Hematopoietic multipotent progenitor cell (in vitro differentiated cells): ENCODE measurements around the gene NPAS3. TPM values are rescaled to one million over a fixed set of nuclear protein-coding genes. Genes with fewer than 3 reads are reported as not detected.

Experiments
- DNase-seq, 3 donors: peaks; one replicate each; pipeline ENCODE4 v3.0.0-alpha.2; 2011 to 2015; ENCODE audit warnings: low read depth in 2 of 3, low spot score in 2 of 3
- total RNA-seq: library from RNA; depleted of rRNA; stranded (reverse); fragments of >200 nt; gene quantifications from one replicate; pipeline ENCODE4 v1.2.3, GENCODE V29; 2012

Gene NPAS3
- total RNA-seq, 1 donor, result 0.27 TPM

- DNase-seq, result no peak
These were observed 897.7 kb downstream of the NPAS3 start for GRCh38 chr14:33836203-33836899.

GRCh38 chr14:33836900-33837577 lies 898.4 kb downstream of the NPAS3 start:
- no peak for DNase-seq

- DNase-seq, result no peak
These were observed 899.4 kb downstream of the NPAS3 start for GRCh38 chr14:33837943-33838683.

- peak; percentile 9 to 78 (median 49) for DNase-seq
These were observed 900.8 kb downstream of the NPAS3 start for GRCh38 chr14:33839193-33840076.

- no peak for DNase-seq
These were observed 902.1 kb downstream of the NPAS3 start for GRCh38 chr14:33840797-33841196.

GRCh38 chr14:33842299-33842698 lies 903.6 kb downstream of the NPAS3 start:
- DNase-seq, result no peak

- no peak for DNase-seq
These were observed 905.4 kb downstream of the NPAS3 start for GRCh38 chr14:33844118-33844517.

GRCh38 chr14:33846100-33846824 lies 907.6 kb downstream of the NPAS3 start:
- DNase-seq, result no peak

- DNase-seq, result peak in 1 of 3 donors; percentile 15
These were observed 908.4 kb downstream of the NPAS3 start for GRCh38 chr14:33847066-33847465.

- DNase-seq, result no peak
These were observed 909.3 kb downstream of the NPAS3 start for GRCh38 chr14:33848009-33848408.

GRCh38 chr14:33848706-33849454 lies 910.2 kb downstream of the NPAS3 start:
- DNase-seq, result peak in 2 of 3 donors; percentile 21 to 41

- no peak for DNase-seq
These were observed 910.7 kb downstream of the NPAS3 start for GRCh38 chr14:33849455-33849801.

- no peak for DNase-seq
These were observed 912.1 kb downstream of the NPAS3 start for GRCh38 chr14:33850826-33851225.

GRCh38 chr14:33851366-33851765 lies 912.7 kb downstream of the NPAS3 start:
- DNase-seq, result no peak

- DNase-seq, result no peak
These were observed 913.3 kb downstream of the NPAS3 start for GRCh38 chr14:33851931-33852330.
